Measurements from ENCODE around the gene TRIM23.

The TRIM23 gene

DNA sequence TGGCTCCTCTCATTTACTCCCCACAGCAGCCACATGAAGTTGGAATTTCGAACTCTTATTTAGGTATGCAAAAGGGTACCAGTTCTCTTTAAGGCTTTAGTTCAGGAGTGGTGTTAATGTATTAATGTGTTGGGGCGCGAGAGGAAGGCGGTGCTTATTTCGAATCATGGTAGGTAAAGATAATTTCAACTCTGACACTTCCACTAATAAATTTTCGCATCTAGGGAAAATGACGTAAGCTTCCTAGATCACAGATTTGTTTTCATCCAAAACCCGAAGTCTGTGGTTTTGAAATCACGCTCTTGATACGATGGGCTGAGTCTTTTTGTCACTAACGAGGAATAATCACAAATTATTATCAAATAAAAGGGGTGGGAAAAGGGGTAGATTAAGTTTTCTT is 60.4 kb downstream of the TRIM23 start:
- DNase-seq = no peak

DNA sequence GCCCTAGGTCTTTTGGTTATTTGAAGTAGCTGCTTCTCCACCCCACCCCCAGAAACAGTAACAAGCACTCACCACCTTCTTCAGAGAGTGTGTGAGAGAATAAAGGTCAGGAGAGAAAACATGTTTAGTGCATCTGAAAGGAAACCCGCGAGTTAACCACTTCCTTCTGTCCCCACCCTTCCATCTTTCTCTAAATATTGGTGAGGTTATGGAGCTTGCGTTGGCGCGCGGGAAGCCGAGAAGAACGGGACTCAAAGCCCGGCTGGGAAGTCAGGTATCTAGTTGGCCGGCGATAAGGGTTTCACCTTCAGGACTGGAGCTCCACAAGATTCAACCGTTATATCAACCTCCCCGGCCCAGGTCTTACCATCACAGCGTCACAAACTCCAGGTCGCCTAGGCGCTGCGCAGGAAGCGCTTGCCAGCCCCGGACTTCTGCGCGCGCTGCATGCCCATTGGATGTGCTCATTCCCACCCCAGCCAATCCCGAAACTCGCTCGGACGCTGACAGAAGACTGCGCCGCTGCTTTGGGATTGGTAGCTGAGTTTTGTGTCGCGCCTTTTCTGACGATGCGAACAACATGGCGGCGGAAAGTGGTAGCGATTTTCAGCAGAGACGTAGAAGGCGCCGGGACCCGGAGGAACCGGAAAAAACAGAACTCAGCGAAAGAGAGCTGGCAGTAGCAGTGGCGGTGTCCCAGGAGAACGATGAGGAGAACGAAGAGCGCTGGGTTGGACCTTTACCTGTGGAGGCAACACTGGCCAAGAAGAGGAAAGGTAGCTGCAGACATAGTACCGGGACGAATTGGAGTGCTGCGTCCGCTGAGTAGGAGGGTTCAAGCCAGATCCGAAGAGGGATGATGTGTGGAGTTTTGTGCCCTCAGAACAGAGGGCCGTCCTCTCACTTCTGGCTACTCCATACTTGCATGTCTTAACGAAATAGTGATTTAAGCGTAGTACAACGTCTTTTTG is 61.1 kb downstream of the TRIM23 start, which contains the start of the genes CENPK and PPWD1:
CENPK (minus strand) TSS at position 438 of the 971 bp plus-strand sequence. CDS start 8,261 bp downstream, outside the sequence.
PPWD1 (plus strand) TSS at position 566 of the 971 bp plus-strand sequence; CDS start at position 581, 15 bp downstream.
- DNase-seq = peak; percentile 95

DNA sequence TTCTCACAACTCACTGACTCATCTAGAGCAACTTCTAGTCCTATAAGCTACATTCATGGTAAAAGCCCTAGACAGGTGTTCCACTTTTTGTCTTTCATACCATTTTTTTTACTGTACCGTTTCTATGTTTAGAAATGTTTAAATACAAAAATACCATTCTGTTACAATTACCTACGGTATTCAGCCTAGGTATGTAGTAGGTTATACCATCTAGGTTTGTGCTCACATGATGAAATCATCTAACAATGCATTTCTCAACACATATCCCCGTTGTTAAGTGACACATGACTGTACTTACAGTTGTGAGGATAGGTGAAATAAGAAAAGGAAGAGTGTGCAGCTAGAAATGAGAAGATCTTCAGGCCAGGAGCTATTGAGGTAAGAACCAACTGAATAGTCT is 67.4 kb downstream of the TRIM23 start:
- no peak for DNase-seq

DNA sequence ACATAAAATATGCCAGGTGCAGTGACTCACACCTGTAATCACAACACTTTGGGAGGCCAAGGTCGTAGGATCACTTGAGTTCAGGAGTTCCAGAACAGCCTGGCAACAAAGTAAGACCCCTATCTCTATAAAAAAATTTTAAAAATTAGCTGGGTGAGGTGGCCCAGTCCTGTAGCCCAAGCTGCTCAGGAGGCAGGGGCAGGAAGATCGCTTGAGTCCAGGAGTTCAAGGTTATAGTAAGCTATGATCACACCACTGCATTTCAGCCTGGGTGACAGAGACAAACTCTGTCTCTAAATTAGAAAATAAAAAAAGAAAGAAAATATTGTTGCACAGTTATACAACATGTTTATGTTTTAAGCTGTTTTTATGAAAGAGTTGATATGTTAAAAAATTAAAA is 68.0 kb downstream of the TRIM23 start:
- DNase-seq = no peak

DNA sequence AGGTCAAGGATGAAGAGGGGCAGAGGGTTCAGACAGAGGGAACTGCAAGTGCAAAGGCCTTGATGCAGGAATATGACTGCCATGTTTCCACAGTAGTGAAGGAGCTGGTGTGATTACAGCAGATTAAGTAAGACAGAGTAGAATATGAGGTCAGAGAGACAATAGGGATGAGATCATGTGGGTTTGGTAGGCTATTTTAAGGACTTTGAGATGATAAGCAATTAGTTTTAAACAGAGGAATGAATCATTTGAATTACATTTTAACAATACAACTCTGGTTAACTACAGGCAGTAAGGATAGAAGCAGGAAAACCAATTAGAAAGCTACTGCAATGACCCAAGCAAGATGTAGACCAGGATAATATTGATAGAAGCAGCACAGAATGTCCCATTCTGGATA is 68.8 kb downstream of the TRIM23 start:
- no peak for DNase-seq

DNA sequence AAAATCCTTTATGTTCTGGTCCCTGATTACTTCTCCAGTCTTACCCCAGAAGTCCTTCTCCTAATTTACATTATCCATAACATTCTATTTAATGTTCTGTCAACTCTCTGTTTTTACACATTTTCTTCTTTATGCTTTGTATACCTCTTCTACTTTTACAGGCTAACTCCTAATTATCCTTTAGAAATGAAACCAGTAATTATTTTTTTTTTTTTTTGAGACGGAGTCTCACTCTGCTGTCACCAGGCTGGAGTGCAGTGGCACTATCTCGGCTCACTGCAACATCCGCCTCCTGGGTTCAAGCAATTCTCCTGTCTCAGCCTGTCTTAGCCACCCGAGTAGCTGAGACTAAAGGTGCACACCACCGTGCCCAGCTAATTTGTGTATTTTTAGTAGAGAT is 70.2 kb downstream of the TRIM23 start:
- no peak for DNase-seq

DNA sequence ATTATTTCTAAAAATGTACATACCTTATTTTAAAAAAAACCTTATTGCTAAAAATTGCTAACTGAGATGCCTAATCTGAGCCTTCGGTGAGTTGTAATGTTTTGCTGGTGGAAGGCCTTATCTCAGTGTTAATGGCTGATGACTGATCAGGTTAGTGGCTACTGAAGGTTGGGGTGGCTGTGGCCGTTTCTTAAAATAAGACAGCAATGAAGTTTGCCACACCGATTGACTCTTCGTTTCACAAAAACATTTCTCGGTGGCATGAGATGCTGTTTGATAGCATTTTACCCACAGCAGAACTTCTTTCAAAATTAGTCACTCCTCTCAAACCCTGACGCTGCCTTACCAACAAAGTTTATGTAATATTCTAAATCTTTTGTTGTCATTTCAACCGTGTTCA is 75.9 kb downstream of the TRIM23 start:
- no peak for DNase-seq

DNA sequence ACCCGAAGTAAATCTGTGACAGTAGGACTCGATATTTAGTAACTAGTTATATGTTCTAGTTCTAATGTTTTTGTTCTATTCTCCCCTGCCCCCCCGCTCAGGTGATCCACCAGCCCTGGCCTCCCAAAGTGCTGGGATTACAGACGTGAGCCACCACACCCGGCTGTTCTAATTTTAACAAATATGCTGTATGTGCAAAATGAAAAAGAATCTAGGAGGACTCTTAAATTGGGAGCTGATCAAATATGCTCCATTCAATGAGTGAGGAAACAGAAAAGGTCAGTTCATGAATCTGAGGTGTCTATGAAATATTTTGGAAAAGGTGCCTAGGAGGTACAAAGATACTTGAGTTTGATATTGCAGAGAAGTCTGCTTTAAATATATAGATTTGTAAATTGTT is 78.0 kb downstream of the TRIM23 start:
- DNase-seq = no peak

DNA sequence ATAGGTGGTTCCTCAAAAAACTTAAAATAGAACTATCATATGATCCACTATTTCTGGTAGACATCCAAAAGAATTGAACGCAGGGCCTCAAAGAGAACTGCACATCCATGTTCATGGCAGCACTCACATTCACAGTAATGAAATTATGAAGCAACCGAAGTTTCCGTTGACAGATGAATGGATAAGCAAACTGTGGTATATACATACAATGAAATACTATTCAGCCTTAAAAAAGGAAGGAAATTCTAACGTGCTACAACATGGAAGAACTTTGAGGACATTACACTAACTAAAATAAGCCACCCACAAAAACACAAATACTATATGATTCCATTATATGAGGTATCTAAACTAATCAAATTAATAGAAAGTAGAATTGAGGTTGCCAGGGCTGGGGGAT is 79.7 kb downstream of the TRIM23 start:
- no peak for DNase-seq

DNA sequence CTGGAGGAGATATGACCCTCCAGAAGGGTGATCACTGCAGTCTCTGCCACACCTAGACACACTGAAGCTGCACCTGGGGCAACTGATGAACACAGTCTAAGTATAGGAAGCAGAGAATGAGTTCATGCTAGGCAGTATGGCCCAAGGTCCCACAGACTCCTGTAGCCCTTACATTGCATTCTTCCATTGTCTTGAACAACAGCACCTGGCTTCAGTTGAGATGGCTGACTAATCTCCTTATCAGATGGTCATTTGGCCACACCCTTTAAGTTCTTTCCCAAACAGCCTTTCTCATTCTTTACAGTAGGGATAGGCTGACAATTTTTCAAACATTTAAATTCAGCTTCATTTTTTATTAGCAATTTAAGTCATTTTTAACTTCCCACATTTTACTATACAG is 84.3 kb downstream of the TRIM23 start:
- DNase-seq = no peak
